HUES6 (cell line): ENCODE results near the gene KCP.
A peak's percentile ranks its signal among the peaks of the same experiment; 100 is the strongest.

Experiments used
- H3K27ac ChIP-seq: 2 replicates; pipeline ENCODE4 v1.7.0; 2013; ENCODE audit warnings: low read depth, mild to moderate bottlenecking, low read length, inconsistent platforms
- H3K27me3 ChIP-seq: 2 replicates; pipeline ENCODE4 v1.6.1; 2013; ENCODE audit warnings: low read length; ENCODE audit not compliant: control insufficient read depth, insufficient read depth
- H3K36me3 ChIP-seq: 2 replicates; pipeline ENCODE4 v1.6.1; 2013; ENCODE audit warnings: low read length; ENCODE audit not compliant: control insufficient read depth, insufficient read depth
- H3K4me1 ChIP-seq: 2 replicates; pipeline ENCODE4 v1.6.1; 2013; ENCODE audit warnings: low read length; ENCODE audit not compliant: control insufficient read depth, insufficient read depth
- H3K4me3 ChIP-seq: 2 replicates; pipeline ENCODE4 v1.5.1; 2013; ENCODE audit warnings: low read depth, low read length
- H3K9ac ChIP-seq: one replicate; pipeline ENCODE4 v1.6.1; 2013; ENCODE audit warnings: mild to moderate bottlenecking, low read length
- H3K9me3 ChIP-seq: 2 replicates; pipeline ENCODE4 v1.6.1; 2013; ENCODE audit warnings: low read depth, low read length; ENCODE audit not compliant: control insufficient read depth, insufficient read depth

Gene KCP

GRCh38 chr7:128888756-128889095 is 21.8 kb downstream of the KCP start:
- Histone ChIP-seq H3K27me3 (no peaks in the 10 kb centered on the region; the same call in 1 of the 2 replicates), H3K4me3 (no peak overlapping the region), H3K36me3 (0 out of 2 replicates have a peak, but pooled peaks cover 3% of the 10 kb centered on the region), H3K4me1 (peaks cover 32% of the 10 kb centered on the region), H3K9me3 (no peaks in the 10 kb centered on the region), H3K27ac (no peak overlapping the region), H3K9ac (peak overlapping the region; percentile 14)

GRCh38 chr7:128888039-128888755 is 22.3 kb downstream of the KCP start:
- Histone ChIP-seq H3K27ac (no peak overlapping the region), H3K4me1 (peaks cover 33% of the 10 kb centered on the region), H3K4me3 (no peak overlapping the region), H3K36me3 (0 out of 2 replicates have a peak, but pooled peaks cover 3% of the 10 kb centered on the region), H3K27me3 (no peaks in the 10 kb centered on the region; the same call in 1 of the 2 replicates), H3K9me3 (no peaks in the 10 kb centered on the region), H3K9ac (peak overlapping the region; percentile 14)

DNA sequence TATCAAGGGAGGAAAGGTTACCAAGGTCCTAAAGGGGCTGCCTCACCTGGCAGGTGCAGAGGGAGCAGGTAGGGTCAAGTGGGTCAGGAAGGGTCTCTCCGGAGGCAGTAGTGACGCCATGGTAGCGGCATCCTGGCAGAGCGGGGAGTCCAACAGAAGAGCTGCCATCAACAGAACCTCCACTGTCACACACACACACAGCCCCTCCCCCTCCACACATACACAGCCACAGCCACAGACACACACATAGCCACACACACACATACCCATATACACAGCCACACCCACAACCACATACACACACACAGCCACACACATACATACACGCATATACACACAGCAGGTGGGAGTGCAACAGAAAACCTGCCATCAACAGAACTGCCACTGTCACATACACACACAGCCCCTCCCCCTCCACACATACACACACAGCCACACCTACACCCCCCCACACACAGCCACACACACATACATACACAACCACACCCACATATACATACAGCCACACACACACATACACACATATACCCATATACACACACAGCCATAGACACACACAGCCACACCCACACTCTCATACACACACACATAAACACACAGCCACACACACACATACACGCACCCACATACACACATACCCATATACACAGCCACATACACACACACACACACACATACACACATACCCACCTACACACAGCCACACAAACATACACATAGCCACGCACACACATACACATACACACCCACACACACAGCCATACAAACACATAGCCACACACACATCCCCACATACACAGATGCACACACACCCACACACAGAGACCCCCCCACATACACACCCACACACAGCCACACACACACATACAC is 23.1 kb downstream of the KCP start:
- no peak overlapping the region for H3K9ac ChIP-seq
- H3K27me3 ChIP-seq = no peaks in the 10 kb centered on the region; the same call in 1 of the 2 replicates
- no peak overlapping the region for H3K27ac ChIP-seq
- peaks cover 33% of the 10 kb centered on the region for H3K4me1 ChIP-seq
- H3K9me3 ChIP-seq = no peaks in the 10 kb centered on the region
- H3K36me3 ChIP-seq = 0 out of 2 replicates have a peak, but pooled peaks cover 3% of the 10 kb centered on the region
- no peak overlapping the region for H3K4me3 ChIP-seq

DNA sequence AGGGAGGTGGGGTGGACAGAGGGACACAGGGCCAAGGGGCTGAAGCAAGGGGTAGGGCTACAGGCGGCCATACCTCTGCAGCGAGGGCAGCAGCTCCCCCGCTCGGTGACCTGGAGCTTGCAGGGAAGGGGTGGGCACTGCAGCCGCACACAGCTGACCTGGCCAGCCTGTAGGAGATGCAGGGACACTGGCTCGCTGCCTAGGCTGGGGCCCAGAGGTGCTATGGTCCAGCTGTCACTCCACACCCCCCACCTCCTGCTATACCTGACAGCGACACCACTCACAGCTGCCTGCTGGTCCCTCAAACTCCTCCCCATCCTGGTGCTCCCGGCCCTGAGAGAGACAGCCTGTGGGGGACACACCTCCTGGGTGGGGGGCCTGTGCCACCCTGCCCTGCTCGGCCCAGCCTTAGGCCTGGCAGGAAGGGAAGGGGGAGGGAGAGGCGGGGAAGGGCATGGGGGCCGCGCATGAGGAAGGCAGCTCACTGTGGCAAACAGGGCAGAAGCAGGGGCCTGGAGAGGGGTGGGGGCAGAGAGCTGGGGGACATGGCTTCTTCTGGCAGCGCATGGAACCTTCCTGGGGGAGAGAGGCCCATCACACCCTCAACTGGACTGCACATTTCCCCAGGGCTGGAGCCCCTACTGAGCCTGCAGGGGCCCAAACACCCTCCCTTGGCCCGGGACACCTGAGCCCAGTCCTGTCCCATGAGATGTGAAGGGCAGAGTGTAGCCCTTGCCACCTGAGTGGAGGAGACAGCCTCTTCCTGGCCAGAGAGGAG is 23.9 kb downstream of the KCP start:
- H3K4me3 ChIP-seq = no peak overlapping the region
- no peaks in the 10 kb centered on the region for H3K36me3 ChIP-seq
- H3K27me3 ChIP-seq = no peaks in the 10 kb centered on the region; the same call in 1 of the 2 replicates
- peaks cover 30% of the 10 kb centered on the region for H3K4me1 ChIP-seq
- H3K9me3 ChIP-seq = no peaks in the 10 kb centered on the region
- H3K9ac ChIP-seq = no peak overlapping the region
- H3K27ac ChIP-seq = no peak overlapping the region

DNA sequence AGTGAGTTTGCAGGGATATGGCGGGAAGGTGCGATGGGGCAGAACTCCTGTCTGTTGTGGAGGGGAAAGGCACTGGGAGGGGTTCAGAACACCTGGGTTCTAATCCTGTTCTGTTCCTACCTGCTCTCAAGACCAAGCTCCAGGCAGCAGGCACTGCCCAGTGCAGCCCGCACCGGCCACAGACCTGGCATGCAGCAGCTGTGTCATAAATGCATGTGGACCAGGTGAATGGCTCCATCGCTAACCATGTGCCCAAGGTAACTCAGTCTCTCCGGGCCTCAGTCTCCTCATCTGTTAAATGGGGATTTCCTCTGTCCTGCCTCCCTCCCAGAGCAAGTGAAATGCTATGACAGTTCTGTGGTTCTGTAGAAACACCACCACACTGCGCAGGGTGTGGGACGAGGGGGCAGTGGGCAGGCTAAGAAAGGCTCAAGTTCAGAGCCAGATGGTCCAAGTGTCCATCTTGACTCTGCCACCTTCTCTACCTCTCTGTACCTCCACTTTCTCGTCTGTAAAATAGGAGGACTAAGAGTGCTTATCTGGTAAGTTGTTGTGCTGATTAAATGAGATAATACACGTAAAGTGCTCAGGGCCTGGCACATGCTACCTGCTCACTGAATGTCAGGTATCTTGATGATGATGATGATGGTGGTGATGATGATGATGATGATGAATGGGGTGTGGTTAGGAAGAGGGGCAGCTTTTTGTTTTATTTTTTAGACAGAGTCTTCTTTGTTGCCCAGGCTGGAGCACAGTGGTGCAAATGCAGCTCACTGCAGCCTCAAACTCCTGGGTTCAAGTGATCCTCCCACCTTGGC is 24.9 kb downstream of the KCP start:
- Histone ChIP-seq H3K27me3 (no peaks in the 10 kb centered on the region), H3K27ac (no peak overlapping the region), H3K9me3 (no peaks in the 10 kb centered on the region), H3K36me3 (no peaks in the 10 kb centered on the region), H3K9ac (no peak overlapping the region), H3K4me3 (no peak overlapping the region), H3K4me1 (peaks cover 28% of the 10 kb centered on the region)

- H3K27ac ChIP-seq = no peak overlapping the region
- no peaks in the 10 kb centered on the region for H3K36me3 ChIP-seq
- H3K4me3 ChIP-seq = no peak overlapping the region
- no peaks in the 10 kb centered on the region for H3K9me3 ChIP-seq
- H3K4me1 ChIP-seq = peaks cover 25% of the 10 kb centered on the region
- no peaks in the 10 kb centered on the region for H3K27me3 ChIP-seq
- H3K9ac ChIP-seq = no peak overlapping the region
These were observed 25.7 kb downstream of the KCP start for GRCh38 chr7:128884561-128885369.

GRCh38 chr7:128883622-128884448 is 26.7 kb downstream of the KCP start:
- H3K27me3 ChIP-seq = no peaks in the 10 kb centered on the region
- no peak overlapping the region for H3K9ac ChIP-seq
- no peaks in the 10 kb centered on the region for H3K9me3 ChIP-seq
- no peak overlapping the region for H3K27ac ChIP-seq
- no peaks in the 10 kb centered on the region for H3K36me3 ChIP-seq
- no peak overlapping the region for H3K4me3 ChIP-seq
- H3K4me1 ChIP-seq = peaks cover 22% of the 10 kb centered on the region

- no peaks in the 10 kb centered on the region for H3K36me3 ChIP-seq
- H3K27me3 ChIP-seq = no peaks in the 10 kb centered on the region
- H3K9ac ChIP-seq = no peak overlapping the region
- peaks cover 15% of the 10 kb centered on the region for H3K4me1 ChIP-seq
- no peak overlapping the region for H3K27ac ChIP-seq
- no peak overlapping the region for H3K4me3 ChIP-seq
- no peaks in the 10 kb centered on the region for H3K9me3 ChIP-seq
These were observed 28.4 kb downstream of the KCP start for GRCh38 chr7:128882134-128882533.

GRCh38 chr7:128881458-128882125 is 28.9 kb downstream of the KCP start:
- Histone ChIP-seq H3K27me3 (no peaks in the 10 kb centered on the region), H3K4me1 (peaks cover 13% of the 10 kb centered on the region), H3K36me3 (no peaks in the 10 kb centered on the region), H3K4me3 (no peak overlapping the region), H3K27ac (no peak overlapping the region), H3K9ac (no peak overlapping the region), H3K9me3 (no peaks in the 10 kb centered on the region)
